H9 (cell line): ENCODE results near the gene TDRD5. TPM values are rescaled to one million over a fixed set of nuclear protein-coding genes. Genes with fewer than 3 reads are reported as not detected.

ENCODE experiments used
- DNase-seq: peaks from one replicate; pipeline ENCODE4 v3.0.0-alpha.2; 2017
- H2AFZ ChIP-seq: one replicate; pipeline ENCODE4 v1.6.1; 2013; ENCODE audit warnings: mild to moderate bottlenecking, low read length, control low read depth, moderate library complexity
- H2AK5ac ChIP-seq: 2 replicates; pipeline ENCODE4 v1.6.1; 2013; ENCODE audit warnings: low read length, control low read depth, mixed read lengths; ENCODE audit not compliant: insufficient read length
- H2BK120ac ChIP-seq: one replicate; pipeline ENCODE4 v1.6.1; 2013; ENCODE audit warnings: low read depth, mild to moderate bottlenecking, low read length, control low read depth, inconsistent platforms; ENCODE audit not compliant: poor library complexity, severe bottlenecking
- H2BK12ac ChIP-seq: 2 replicates; pipeline ENCODE4 v1.6.1; 2013; ENCODE audit warnings: low read length, control low read depth, mixed read lengths, low read depth; ENCODE audit not compliant: insufficient read length
- H2BK15ac ChIP-seq: 2 replicates; pipeline ENCODE4 v1.6.1; 2013; ENCODE audit warnings: low read depth, low read length, control low read depth
- H2BK20ac ChIP-seq: one replicate; pipeline ENCODE4 v1.6.1; 2013; ENCODE audit warnings: low read depth, mild to moderate bottlenecking, low read length, control low read depth, inconsistent platforms; ENCODE audit not compliant: poor library complexity, severe bottlenecking
- H2BK5ac ChIP-seq: 2 replicates; pipeline ENCODE4 v1.6.1; 2013; ENCODE audit warnings: low read length, control low read depth, mixed read lengths; ENCODE audit not compliant: insufficient read length
- H3K14ac ChIP-seq: 2 replicates; pipeline ENCODE4 v1.6.1; 2013; ENCODE audit warnings: low read length, control low read depth; ENCODE audit not compliant: insufficient read depth
- H3K18ac ChIP-seq: 2 replicates; pipeline ENCODE4 v1.6.1; 2013; ENCODE audit warnings: low read depth, mild to moderate bottlenecking, mixed read lengths, low read length, control low read depth; ENCODE audit not compliant: insufficient read length
- H3K23ac ChIP-seq: 2 replicates; pipeline ENCODE4 v1.6.1; 2013; ENCODE audit warnings: low read length, control low read depth, mixed read lengths, low read depth; ENCODE audit not compliant: insufficient read length
- H3K23me2 ChIP-seq: 2 replicates; pipeline ENCODE4 v1.6.1; 2013; ENCODE audit warnings: low read depth, mild to moderate bottlenecking, mixed read lengths, low read length, control low read depth; ENCODE audit not compliant: insufficient read length, poor library complexity, severe bottlenecking
- H3K27ac ChIP-seq: 2 replicates; pipeline ENCODE4 v1.5.1; 2013; ENCODE audit warnings: low read length, control low read depth, mixed read lengths, low read depth; ENCODE audit not compliant: insufficient read length
- H3K27me3 ChIP-seq: 2 replicates; pipeline ENCODE4 v1.6.1; 2013; ENCODE audit warnings: low read length, control low read depth, inconsistent platforms; ENCODE audit not compliant: insufficient read depth
- H3K4ac ChIP-seq: 2 replicates; pipeline ENCODE4 v1.6.1; 2013; ENCODE audit warnings: low read depth, mild to moderate bottlenecking, control low read depth, inconsistent platforms, low read length, moderate library complexity
- H3K4me1 ChIP-seq: 2 replicates; pipeline ENCODE4 v1.6.1; 2013; ENCODE audit warnings: low read length, control low read depth, inconsistent platforms; ENCODE audit not compliant: insufficient read depth
- H3K4me2 ChIP-seq: 2 replicates; pipeline ENCODE4 v1.6.1; 2013; ENCODE audit warnings: low read length, control low read depth, mixed read lengths; ENCODE audit not compliant: insufficient read length, insufficient read depth
- H3K56ac ChIP-seq: 2 replicates; pipeline ENCODE4 v1.6.1; 2013; ENCODE audit warnings: low read depth, mild to moderate bottlenecking, mixed read lengths, low read length, control low read depth; ENCODE audit not compliant: insufficient read length
- H3K79me1 ChIP-seq: 2 replicates; pipeline ENCODE4 v1.6.1; 2013; ENCODE audit warnings: low read depth, mild to moderate bottlenecking, moderate library complexity, low read length, control low read depth, inconsistent platforms; ENCODE audit not compliant: insufficient read depth, poor library complexity, severe bottlenecking
- H3K79me2 ChIP-seq: 2 replicates; pipeline ENCODE4 v1.6.1; 2013; ENCODE audit warnings: low read length, control low read depth, inconsistent platforms; ENCODE audit not compliant: insufficient read depth
- H3K9ac ChIP-seq: 2 replicates; pipeline ENCODE4 v1.6.1; 2013; ENCODE audit warnings: low read length, control low read depth, mixed read lengths; ENCODE audit not compliant: insufficient read length; ENCODE audit errors: extremely low read depth
- H3K9me3 ChIP-seq: one replicate; pipeline ENCODE4 v1.6.1; 2013; ENCODE audit warnings: low read depth, low read length, inconsistent platforms; ENCODE audit not compliant: control insufficient read depth
- H3T11ph ChIP-seq: one replicate; pipeline ENCODE4 v1.6.1; 2013; ENCODE audit warnings: mild to moderate bottlenecking, low read length, control low read depth, inconsistent platforms
- H4K20me1 ChIP-seq: one replicate; pipeline ENCODE4 v1.6.1; 2013; ENCODE audit not compliant: control insufficient read depth, insufficient read length, insufficient read depth
- H4K5ac ChIP-seq: 2 replicates; pipeline ENCODE4 v1.6.1; 2013; ENCODE audit warnings: low read depth, mild to moderate bottlenecking, mixed read lengths, low read length, control low read depth; ENCODE audit not compliant: insufficient read length
- H4K8ac ChIP-seq: replicated peaks from 2 replicates; pipeline ENCODE4 v1.6.1; 2013; ENCODE audit warnings: low read length, control low read depth, mixed read lengths, low read depth; ENCODE audit not compliant: insufficient read length
- H4K91ac ChIP-seq: 2 replicates; pipeline ENCODE4 v1.6.1; 2013; ENCODE audit warnings: low read depth, mild to moderate bottlenecking, moderate library complexity, mixed read lengths, low read length, control low read depth; ENCODE audit not compliant: insufficient read length
- H3K27ac Mint-ChIP-seq, 3 experiments: 2 replicates in 2 of 3; 3 replicates in 1 of 3; pipeline ENCODE4 v1.8.0; 2020 to 2021; ENCODE audit warnings: mixed read lengths in 3 of 3, mild to moderate bottlenecking in 1 of 3, moderate library complexity in 1 of 3
- H3K27me3 Mint-ChIP-seq: 2 replicates; pipeline ENCODE4 v1.8.0; 2021; ENCODE audit warnings: low read depth, mild to moderate bottlenecking, moderate library complexity, mixed read lengths
- H3K36me3 Mint-ChIP-seq, 3 experiments: 2 replicates in 2 of 3; 3 replicates in 1 of 3; pipeline ENCODE4 v1.8.0; 2020 to 2021; ENCODE audit warnings: low read depth in 3 of 3, mixed read lengths in 3 of 3; ENCODE audit not compliant: insufficient read depth in 1 of 3
- H3K4me1 Mint-ChIP-seq, 2 experiments: 2 replicates each; pipeline ENCODE4 v1.8.0; 2020; ENCODE audit warnings: mixed read lengths in 2 of 2
- H3K4me3 Mint-ChIP-seq, 2 experiments: 2 replicates in 1 of 2; 3 replicates in 1 of 2; pipeline ENCODE4 v1.8.0; 2020 to 2021; ENCODE audit warnings: mild to moderate bottlenecking in 2 of 2, mixed read lengths in 2 of 2, moderate library complexity in 1 of 2
- H3K9me3 Mint-ChIP-seq, 2 experiments: 2 replicates in 1 of 2; 3 replicates in 1 of 2; pipeline ENCODE4 v1.8.0; 2020; ENCODE audit warnings: mild to moderate bottlenecking in 2 of 2, mixed read lengths in 2 of 2, moderate library complexity in 1 of 2
- CTCF ChIP-seq: fragments of 200-600 bp; sonication (generic); conservative IDR thresholded peaks from 3 replicates; pipeline ENCODE4 v1.8.0; 2021; ENCODE audit warnings: antibody characterized with exemption, mild to moderate bottlenecking
- WGBS: extraction: QIAGEN DNeasy Blood & Tissue Kit; methylation state at CpG from one replicate; pipeline ENCODE4 v1.1.7; 2013; ENCODE audit warnings: missing lambda C conversion rate, low lambda C conversion rate, mixed read lengths; ENCODE audit not compliant: insufficient read length; ENCODE audit errors: extremely low coverage; 5-methylcytosine and 5-hydroxymethylcytosine counted together
- total RNA-seq: library from RNA; stranded (reverse); gene quantifications from 2 replicates; pipeline ENCODE4 v1.2.1, GENCODE V29; 2021

The TDRD5 gene
- total RNA-seq, 1 experiment from 2014 or later, result 0.33 TPM

- Mint-ChIP-seq H3K36me3 (peaks cover 2 to 10% (median 5%) of the 10 kb centered on the region in 3 experiments; a peak in 5 of 7 replicates), H3K27ac (no peak overlapping the region), H3K9me3 (peaks cover 5 to 11% of the 10 kb centered on the region in 2 experiments; a peak in 3 of 5 replicates), H3K4me1 (no peaks in the 10 kb centered on the region), H3K27me3 (peaks cover under 1% of the 10 kb centered on the region), H3K4me3 (no peak overlapping the region)
- H2BK15ac ChIP-seq, result no peak overlapping the region
- H3K79me2 ChIP-seq, result no peaks in the 10 kb centered on the region
- H2BK5ac ChIP-seq, result no peak overlapping the region
- H4K8ac ChIP-seq, result no peak overlapping the region
- no peak overlapping the region for H3K4ac ChIP-seq
- H2AK5ac ChIP-seq, result no peak overlapping the region
- no peak overlapping the region for H2BK120ac ChIP-seq
- no peak overlapping the region for H3K4me2 ChIP-seq
- H3K23ac ChIP-seq, result no peak overlapping the region
- TF ChIP-seq CTCF, result no peak
- no peak overlapping the region for H3K9ac ChIP-seq
- no peaks in the 10 kb centered on the region for H4K20me1 ChIP-seq
- no peak overlapping the region for H2BK20ac ChIP-seq
- no peaks in the 10 kb centered on the region for H3K9me3 ChIP-seq
- no peak overlapping the region for H2AFZ ChIP-seq
- no peaks in the 10 kb centered on the region for H3K23me2 ChIP-seq
- H4K91ac ChIP-seq, result no peak overlapping the region
- H3K27ac ChIP-seq, result no peak overlapping the region
- H3K14ac ChIP-seq, result no peak overlapping the region
- no peaks in the 10 kb centered on the region for H3K27me3 ChIP-seq
- H3K79me1 ChIP-seq, result no peaks in the 10 kb centered on the region
- WGBS, result no CpG with 5 or more reads among the region's 1 CpG
- H3K4me1 ChIP-seq, result no peaks in the 10 kb centered on the region
- H3K56ac ChIP-seq, result no peak overlapping the region
- no peak overlapping the region for H3T11ph ChIP-seq
- H2BK12ac ChIP-seq, result no peak overlapping the region
- no peak for DNase-seq
- no peak overlapping the region for H4K5ac ChIP-seq
- no peak overlapping the region for H3K18ac ChIP-seq
Observed at GRCh38 chr1:179598631-179599030, 7.0 kb downstream of the TDRD5 start.
